ENCODE results near the gene KCNK18.

- TF ChIP-seq CTCF (IDR thresholded peaks at IDR 0.05; ENCODE audit: low read length) (peak; percentile 71), EZH2 (IDR thresholded peaks at IDR 0.05; ENCODE audit: borderline replicate concordance, low read length) (no peak)
These were observed 29.3 kb upstream of the KCNK18 start for GRCh38 chr10:117167789-117168674.
